Measurements from ENCODE around the gene MEGF10.

MEGF10 gene

DNA sequence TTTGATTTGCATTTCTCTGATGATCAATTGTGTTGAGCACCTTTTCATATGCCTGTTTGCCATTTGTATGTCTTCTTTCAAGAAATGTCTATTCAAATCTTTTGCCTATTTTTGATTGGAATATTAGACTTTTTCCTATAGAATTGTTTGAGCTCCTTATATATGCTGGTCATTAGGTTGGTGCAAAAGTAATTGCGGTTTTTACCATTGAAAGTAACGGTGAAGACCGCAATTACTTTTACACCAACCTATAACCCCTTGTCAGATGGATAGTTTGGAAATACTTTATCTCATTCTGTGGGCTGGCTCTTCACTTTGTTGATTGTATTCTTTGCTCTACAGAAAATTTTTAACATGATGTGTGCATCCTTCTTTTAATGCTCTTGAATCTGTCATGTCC is 113.6 kb downstream of the MEGF10 start:
- no peaks in the 10 kb centered on the region for H3K27me3 ChIP-seq (ENCODE audit: control insufficient read depth, insufficient read depth, low read length, poor library complexity, severe bottlenecking)
- peaks cover 9% of the 10 kb centered on the region for H3K4me1 ChIP-seq (ENCODE audit: control insufficient read depth, insufficient read depth, low read length)
- no peaks in the 10 kb centered on the region for H3K36me3 ChIP-seq (ENCODE audit: control insufficient read depth, insufficient read depth, low read length)
- 100% methylated on average over 2 to 3 of the region's 3 CpGs for WGBS, 2 experiments
- no peak overlapping the region for H3K27ac ChIP-seq (ENCODE audit: insufficient read depth, low read depth, low read length, poor library complexity, severe bottlenecking)
- no peaks in the 10 kb centered on the region for H3K9me3 ChIP-seq (ENCODE audit: control insufficient read depth, low read length)
- H3K4me3 ChIP-seq (ENCODE audit: insufficient read depth, low read depth, low read length): no peak overlapping the region

DNA sequence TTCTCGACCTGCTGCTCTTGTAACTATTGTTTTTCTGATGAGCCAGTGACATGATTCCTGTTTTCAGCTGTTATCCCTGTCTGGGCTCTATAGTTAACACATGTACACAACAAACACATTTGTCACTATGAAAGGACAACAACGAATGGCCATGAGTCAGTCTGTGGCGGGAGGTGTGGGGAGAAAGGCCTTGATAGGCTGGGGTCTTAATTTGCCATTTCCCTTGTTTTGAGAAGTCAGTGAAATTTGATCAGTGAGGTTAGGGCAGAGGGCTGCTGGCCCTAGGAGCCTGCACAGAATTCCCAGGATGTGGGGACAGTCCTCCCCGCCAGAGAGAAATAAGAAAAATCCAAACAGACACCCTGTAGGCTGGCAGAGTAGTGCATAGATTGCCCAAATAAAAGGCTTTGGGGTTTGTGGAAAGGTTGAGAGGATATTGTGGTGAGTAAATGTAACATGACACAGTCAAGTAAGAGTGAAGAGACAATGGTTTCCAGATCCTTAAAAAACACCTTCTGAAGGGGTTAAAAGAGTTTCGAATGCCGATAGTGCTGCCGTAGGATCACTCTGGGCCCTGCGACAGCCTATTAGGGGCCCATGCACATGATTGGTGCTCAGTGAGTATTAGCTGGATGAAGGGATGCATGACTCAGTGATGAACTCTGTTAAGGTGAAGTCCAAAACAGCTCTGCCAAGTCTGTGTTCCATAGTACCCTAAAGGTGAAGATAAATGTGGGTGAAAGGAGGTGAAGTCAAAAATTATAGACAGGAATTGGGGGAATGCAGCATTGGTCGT is 115.9 kb downstream of the MEGF10 start:
- no peaks in the 10 kb centered on the region for H3K36me3 ChIP-seq (ENCODE audit: control insufficient read depth, insufficient read depth, low read length)
- peaks cover 9% of the 10 kb centered on the region for H3K4me1 ChIP-seq (ENCODE audit: control insufficient read depth, insufficient read depth, low read length)
- no peak overlapping the region for H3K4me3 ChIP-seq (ENCODE audit: insufficient read depth, low read depth, low read length)
- no peaks in the 10 kb centered on the region for H3K27me3 ChIP-seq (ENCODE audit: control insufficient read depth, insufficient read depth, low read length, poor library complexity, severe bottlenecking)
- H3K27ac ChIP-seq (ENCODE audit: insufficient read depth, low read depth, low read length, poor library complexity, severe bottlenecking): no peak overlapping the region
- WGBS, 2 experiments: 51 to 55% methylated on average over 9 of the region's 9 CpGs
- no peaks in the 10 kb centered on the region for H3K9me3 ChIP-seq (ENCODE audit: control insufficient read depth, low read length)

DNA sequence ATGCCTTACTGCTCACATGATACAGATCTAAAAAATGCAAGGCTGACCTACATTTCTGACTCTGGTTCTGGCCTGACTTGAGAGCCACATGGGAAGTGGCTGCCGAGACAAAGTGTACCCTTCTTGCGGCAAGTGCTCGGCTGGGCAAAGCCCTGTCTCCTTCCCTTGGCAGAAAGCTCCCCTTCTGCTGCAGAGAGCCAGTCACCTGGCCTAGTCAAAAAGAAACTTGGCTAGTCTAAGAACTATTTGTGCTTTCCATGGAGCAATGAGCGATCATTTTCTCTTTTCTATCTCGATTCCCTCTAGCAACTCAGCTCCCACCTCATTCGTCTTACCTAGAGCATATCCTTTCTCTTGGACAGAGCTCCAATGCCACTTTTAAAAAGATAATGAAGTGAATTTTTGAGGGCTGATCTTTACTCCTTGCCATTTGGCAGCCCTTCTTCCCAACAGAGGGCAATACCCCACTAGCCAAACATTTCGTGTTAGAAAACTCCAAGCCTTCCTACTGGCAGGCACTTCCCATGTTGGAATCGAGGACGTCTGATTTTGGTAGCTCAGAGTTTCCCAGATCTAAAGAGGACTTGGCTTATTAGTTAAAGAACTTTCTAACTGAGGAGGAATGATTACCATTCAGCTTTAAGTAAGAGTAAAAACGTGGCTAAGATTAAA is 118.8 kb downstream of the MEGF10 start:
- no peak overlapping the region for H3K4me3 ChIP-seq (ENCODE audit: insufficient read depth, low read depth, low read length)
- WGBS, 2 experiments: 85 to 88% methylated on average over 10 of the region's 10 CpGs

DNA sequence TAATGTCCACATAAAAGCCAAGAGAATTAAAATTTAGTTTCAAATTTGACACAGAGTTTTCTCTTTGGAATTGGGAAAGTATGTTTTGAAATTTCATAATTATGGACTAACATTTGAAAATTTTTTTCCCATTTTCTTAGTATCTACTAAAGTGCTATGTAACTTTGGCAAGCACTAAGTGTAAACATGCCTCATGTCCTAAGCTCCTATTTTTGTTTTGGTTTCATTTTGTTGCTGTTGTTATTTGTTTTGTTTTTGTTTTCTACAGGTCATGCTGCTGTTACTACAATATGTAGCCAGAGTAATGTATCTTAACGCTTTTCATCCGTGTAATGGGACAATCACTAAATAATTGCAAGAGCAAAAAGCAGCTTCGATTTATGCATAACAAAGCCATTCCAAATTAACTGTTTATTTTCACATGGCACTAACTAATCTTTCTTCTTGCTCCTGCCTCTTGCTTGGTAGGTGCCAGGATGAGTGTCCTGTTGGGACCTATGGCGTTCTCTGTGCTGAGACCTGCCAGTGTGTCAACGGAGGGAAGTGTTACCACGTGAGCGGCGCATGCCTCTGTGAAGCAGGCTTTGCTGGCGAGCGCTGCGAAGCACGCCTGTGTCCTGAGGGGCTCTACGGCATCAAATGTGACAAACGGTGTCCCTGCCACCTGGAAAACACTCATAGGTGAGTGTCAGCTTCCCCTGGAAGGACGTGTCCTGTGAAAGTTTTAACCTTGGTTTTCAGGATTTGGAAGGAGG is 119.5 kb downstream of the MEGF10 start:
- no peak overlapping the region for H3K4me3 ChIP-seq (ENCODE audit: insufficient read depth, low read depth, low read length)
- H3K27me3 ChIP-seq (ENCODE audit: control insufficient read depth, insufficient read depth, low read length, poor library complexity, severe bottlenecking): no peaks in the 10 kb centered on the region
- no peaks in the 10 kb centered on the region for H3K36me3 ChIP-seq (ENCODE audit: control insufficient read depth, insufficient read depth, low read length)
- no peak overlapping the region for H3K27ac ChIP-seq (ENCODE audit: insufficient read depth, low read depth, low read length, poor library complexity, severe bottlenecking)
- peaks cover 9% of the 10 kb centered on the region for H3K4me1 ChIP-seq (ENCODE audit: control insufficient read depth, insufficient read depth, low read length)
- H3K9me3 ChIP-seq (ENCODE audit: control insufficient read depth, low read length): no peaks in the 10 kb centered on the region
- WGBS, 2 experiments: 91 to 93% methylated on average over 15 of the region's 15 CpGs

More for the DNA sequence above, 118.8 kb downstream of the MEGF10 start:
- Histone ChIP-seq H3K27me3 (ENCODE audit: control insufficient read depth, insufficient read depth, low read length, poor library complexity, severe bottlenecking) (no peaks in the 10 kb centered on the region), H3K4me1 (ENCODE audit: control insufficient read depth, insufficient read depth, low read length) (peaks cover 9% of the 10 kb centered on the region), H3K36me3 (ENCODE audit: control insufficient read depth, insufficient read depth, low read length) (no peaks in the 10 kb centered on the region), H3K27ac (ENCODE audit: insufficient read depth, low read depth, low read length, poor library complexity, severe bottlenecking) (no peak overlapping the region), H3K9me3 (ENCODE audit: control insufficient read depth, low read length) (no peaks in the 10 kb centered on the region)

DNA sequence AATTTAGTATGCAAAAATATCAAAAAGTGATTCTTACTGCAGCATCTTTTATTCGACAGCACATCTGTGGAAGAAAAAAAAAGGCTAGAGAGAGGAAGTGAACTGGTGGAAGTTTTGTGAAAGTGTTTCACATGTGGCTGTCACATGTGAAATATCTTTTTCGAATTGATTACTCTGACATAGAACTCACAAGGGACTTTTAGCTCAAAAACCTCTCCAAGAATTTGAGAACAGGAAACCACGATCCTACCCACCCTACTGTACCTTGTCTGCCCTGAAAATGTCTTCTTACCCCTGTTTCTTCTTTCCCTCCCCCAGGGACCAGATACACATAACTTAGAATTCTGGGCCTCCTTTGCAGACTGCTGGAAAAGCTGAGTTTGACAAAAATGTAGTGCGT is 120.4 kb downstream of the MEGF10 start:
- peaks cover 7% of the 10 kb centered on the region for H3K4me1 ChIP-seq (ENCODE audit: control insufficient read depth, insufficient read depth, low read length)
- H3K36me3 ChIP-seq (ENCODE audit: control insufficient read depth, insufficient read depth, low read length): no peaks in the 10 kb centered on the region
- no peak overlapping the region for H3K27ac ChIP-seq (ENCODE audit: insufficient read depth, low read depth, low read length, poor library complexity, severe bottlenecking)
- H3K9me3 ChIP-seq (ENCODE audit: control insufficient read depth, low read length): no peaks in the 10 kb centered on the region
- 93% methylated on average over 4 of the region's 4 CpGs for WGBS, 2 experiments
- no peaks in the 10 kb centered on the region for H3K27me3 ChIP-seq (ENCODE audit: control insufficient read depth, insufficient read depth, low read length, poor library complexity, severe bottlenecking)
- H3K4me3 ChIP-seq (ENCODE audit: insufficient read depth, low read depth, low read length): no peak overlapping the region

DNA sequence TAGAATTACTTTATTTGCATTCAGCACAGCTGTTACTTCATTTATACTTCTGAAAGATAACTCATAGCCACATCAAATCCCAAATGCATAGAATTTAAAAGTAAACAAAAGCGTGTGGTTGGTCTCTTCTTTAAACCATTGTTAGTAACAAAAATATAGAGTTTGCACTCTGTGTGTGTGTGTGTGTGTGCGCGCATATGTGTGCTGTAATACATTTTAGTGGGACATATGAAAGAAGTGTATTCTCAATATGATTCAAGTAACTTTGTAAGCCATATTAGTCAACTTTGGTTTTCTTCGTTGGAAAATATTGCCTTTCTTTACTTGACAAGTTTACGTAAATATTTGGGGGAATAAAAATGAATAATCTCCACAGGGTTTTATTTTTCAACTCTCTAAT is 120.8 kb downstream of the MEGF10 start:
- H3K27me3 ChIP-seq (ENCODE audit: control insufficient read depth, insufficient read depth, low read length, poor library complexity, severe bottlenecking): no peaks in the 10 kb centered on the region
- no peak overlapping the region for H3K27ac ChIP-seq (ENCODE audit: insufficient read depth, low read depth, low read length, poor library complexity, severe bottlenecking)
- H3K36me3 ChIP-seq (ENCODE audit: control insufficient read depth, insufficient read depth, low read length): no peaks in the 10 kb centered on the region
- H3K9me3 ChIP-seq (ENCODE audit: control insufficient read depth, low read length): no peaks in the 10 kb centered on the region
- H3K4me3 ChIP-seq (ENCODE audit: insufficient read depth, low read depth, low read length): no peak overlapping the region
- peaks cover 3% of the 10 kb centered on the region for H3K4me1 ChIP-seq (ENCODE audit: control insufficient read depth, insufficient read depth, low read length)
- WGBS, 2 experiments: 96 to 100% methylated on average over 3 to 5 of the region's 5 CpGs

DNA sequence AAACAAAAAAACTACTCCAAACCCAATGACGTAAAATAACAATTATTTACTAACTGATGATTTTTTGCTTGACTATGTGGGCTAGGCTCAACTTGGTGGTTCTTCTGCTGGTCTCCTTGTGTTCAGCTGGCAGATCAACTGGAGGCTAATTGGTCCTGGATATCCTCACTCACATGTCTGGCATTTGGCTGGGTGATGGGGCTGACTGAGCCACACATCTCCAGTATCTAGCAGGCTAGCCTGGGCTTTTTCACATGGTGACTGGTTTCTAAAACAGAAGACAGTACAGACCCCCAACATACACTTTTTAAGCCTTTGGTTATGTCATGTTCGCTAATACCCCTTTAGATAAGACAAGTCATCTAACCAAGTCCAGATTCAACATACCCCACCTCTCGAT is 122.1 kb downstream of the MEGF10 start:
- Histone ChIP-seq H3K27me3 (ENCODE audit: control insufficient read depth, insufficient read depth, low read length, poor library complexity, severe bottlenecking) (no peaks in the 10 kb centered on the region), H3K9me3 (ENCODE audit: control insufficient read depth, low read length) (no peaks in the 10 kb centered on the region), H3K4me3 (ENCODE audit: insufficient read depth, low read depth, low read length) (no peak overlapping the region), H3K36me3 (ENCODE audit: control insufficient read depth, insufficient read depth, low read length) (no peaks in the 10 kb centered on the region), H3K27ac (ENCODE audit: insufficient read depth, low read depth, low read length, poor library complexity, severe bottlenecking) (no peak overlapping the region), H3K4me1 (ENCODE audit: control insufficient read depth, insufficient read depth, low read length) (no peaks in the 10 kb centered on the region)
- 87 to 89% methylated on average over 1 to 2 of the region's 3 CpGs for WGBS, 2 experiments

DNA sequence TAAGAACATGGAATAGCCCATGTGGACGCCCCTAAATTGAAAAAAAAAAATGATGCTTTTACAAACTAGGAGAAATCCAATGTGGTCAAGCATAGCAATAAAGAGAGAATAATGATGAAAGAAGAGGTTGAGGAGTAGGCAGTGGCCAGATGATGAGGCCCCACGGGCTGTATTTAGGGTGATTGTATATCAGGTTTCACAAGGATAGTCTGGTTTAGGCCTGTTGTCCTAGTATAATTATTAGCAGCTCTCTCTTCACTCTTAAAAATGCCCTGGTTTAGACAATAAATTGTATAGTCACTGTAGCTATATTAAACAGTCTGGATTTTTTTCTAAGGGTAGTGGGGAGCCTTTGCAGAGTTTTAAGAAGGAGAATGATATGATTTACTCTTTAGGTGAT is 124.4 kb downstream of the MEGF10 start:
- no peak overlapping the region for H3K27ac ChIP-seq (ENCODE audit: insufficient read depth, low read depth, low read length, poor library complexity, severe bottlenecking)
- H3K36me3 ChIP-seq (ENCODE audit: control insufficient read depth, insufficient read depth, low read length): no peaks in the 10 kb centered on the region
- no peaks in the 10 kb centered on the region for H3K4me1 ChIP-seq (ENCODE audit: control insufficient read depth, insufficient read depth, low read length)
- no peak overlapping the region for H3K4me3 ChIP-seq (ENCODE audit: insufficient read depth, low read depth, low read length)
- no peaks in the 10 kb centered on the region for H3K27me3 ChIP-seq (ENCODE audit: control insufficient read depth, insufficient read depth, low read length, poor library complexity, severe bottlenecking)
- no peaks in the 10 kb centered on the region for H3K9me3 ChIP-seq (ENCODE audit: control insufficient read depth, low read length)
- 86 to 97% methylated on average over 2 of the region's 2 CpGs for WGBS, 2 experiments

DNA sequence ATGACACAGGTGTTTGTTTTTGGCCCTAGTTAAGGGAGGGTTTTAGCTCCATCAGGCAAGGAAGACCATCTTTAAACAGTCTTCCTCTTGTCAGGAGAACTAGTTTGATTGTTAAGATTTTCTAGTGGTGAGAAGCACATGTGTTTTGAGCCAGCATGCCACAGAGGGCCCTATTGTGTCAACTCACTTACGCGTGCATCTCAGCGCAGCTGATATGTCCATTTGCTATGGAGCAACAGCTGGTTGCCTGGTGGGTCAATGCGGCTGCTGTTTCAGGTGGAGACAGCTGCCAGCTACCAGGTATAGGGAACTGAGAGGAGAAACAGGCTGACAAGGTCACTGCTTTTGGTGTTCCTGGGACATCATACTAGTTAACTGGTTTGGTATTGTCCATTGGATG is 126.3 kb downstream of the MEGF10 start:
- Histone ChIP-seq H3K27me3 (ENCODE audit: control insufficient read depth, insufficient read depth, low read length, poor library complexity, severe bottlenecking) (no peaks in the 10 kb centered on the region), H3K36me3 (ENCODE audit: control insufficient read depth, insufficient read depth, low read length) (no peaks in the 10 kb centered on the region), H3K4me3 (ENCODE audit: insufficient read depth, low read depth, low read length) (no peak overlapping the region), H3K27ac (ENCODE audit: insufficient read depth, low read depth, low read length, poor library complexity, severe bottlenecking) (no peak overlapping the region), H3K4me1 (ENCODE audit: control insufficient read depth, insufficient read depth, low read length) (no peaks in the 10 kb centered on the region), H3K9me3 (ENCODE audit: control insufficient read depth, low read length) (no peaks in the 10 kb centered on the region)
- WGBS, 2 experiments: 95% methylated on average over 4 of the region's 4 CpGs

DNA sequence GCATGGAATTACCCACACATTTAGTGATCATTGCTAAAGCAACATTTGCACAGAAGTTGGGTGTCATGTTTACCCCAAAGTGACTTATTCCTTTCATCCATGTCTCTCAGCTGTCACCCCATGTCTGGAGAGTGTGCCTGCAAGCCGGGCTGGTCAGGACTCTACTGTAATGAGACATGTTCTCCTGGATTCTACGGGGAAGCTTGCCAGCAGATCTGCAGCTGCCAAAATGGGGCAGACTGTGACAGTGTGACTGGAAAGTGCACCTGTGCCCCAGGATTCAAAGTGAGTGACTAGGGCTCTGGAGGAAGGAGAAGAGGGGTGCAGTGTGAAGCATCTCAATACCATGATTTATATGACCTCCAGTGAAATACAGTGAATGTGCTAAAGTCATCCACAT is 126.9 kb downstream of the MEGF10 start:
- Histone ChIP-seq H3K9me3 (ENCODE audit: control insufficient read depth, low read length) (no peaks in the 10 kb centered on the region), H3K27me3 (ENCODE audit: control insufficient read depth, insufficient read depth, low read length, poor library complexity, severe bottlenecking) (no peaks in the 10 kb centered on the region), H3K36me3 (ENCODE audit: control insufficient read depth, insufficient read depth, low read length) (no peaks in the 10 kb centered on the region), H3K4me3 (ENCODE audit: insufficient read depth, low read depth, low read length) (no peak overlapping the region), H3K4me1 (ENCODE audit: control insufficient read depth, insufficient read depth, low read length) (no peaks in the 10 kb centered on the region), H3K27ac (ENCODE audit: insufficient read depth, low read depth, low read length, poor library complexity, severe bottlenecking) (no peak overlapping the region)
- WGBS, 2 experiments: 91 to 94% methylated on average over 2 of the region's 2 CpGs

All from ectodermal cell (in vitro differentiated cells).